Esophagus squamous epithelium (tissue), 5 donors: ENCODE measurements around the gene CTRL. TPM values are rescaled to one million over a fixed set of nuclear protein-coding genes. Genes with fewer than 3 reads are reported as not detected.

Experiments
- DNase-seq: peaks from one replicate; lab custom pipeline; 2025; lab: John Stamatoyannopoulos, UW
- H3K27ac ChIP-seq, 4 donors: fragments of 200-600 bp; sonication (generic); one replicate each; pipeline ENCODE4 v1.5.1; 2016 to 2019; ENCODE audit warnings: mild to moderate bottlenecking in 1 of 4
- H3K27me3 ChIP-seq, 4 donors: fragments of 200-600 bp; sonication (generic); 1 replicate in 3 of 4; 2 replicates in 1 of 4; pipeline versions ENCODE4 v1.5.1 to v1.6.0; 2017 to 2021; ENCODE audit warnings: antibody characterized with exemption in 1 of 4
- H3K36me3 ChIP-seq, 3 donors: fragments of 200-600 bp; sonication (generic); one replicate each; pipeline ENCODE4 v1.5.1; 2016 to 2019
- H3K4me1 ChIP-seq, 3 donors: fragments of 200-600 bp; sonication (generic); one replicate each; pipeline ENCODE4 v1.5.1; 2017 to 2019
- H3K4me3 ChIP-seq, 4 donors: fragments of 200-600 bp; sonication (generic); 1 replicate in 3 of 4; 2 replicates in 1 of 4; pipeline ENCODE4 v1.5.1; 2016 to 2019; ENCODE audit warnings: mild to moderate bottlenecking in 2 of 4, moderate library complexity in 1 of 4
- H3K9me3 ChIP-seq, 3 donors: fragments of 200-600 bp; sonication (generic); one replicate each; pipeline ENCODE4 v1.5.1; 2016 to 2019
- CTCF ChIP-seq, 6 experiments: fragments of 450-650 bp in 4 of 6; fragments of 200-600 bp in 2 of 6; sonication (generic) in 2 of 6; IDR thresholded peaks; one replicate each; pipeline ENCODE4 v1.5.1; 2016 to 2019; ENCODE audit warnings: antibody characterized with exemption in 6 of 6, mild to moderate bottlenecking in 4 of 6, moderate library complexity in 4 of 6
- POLR2A ChIP-seq, 4 donors: fragments of 450-650 bp; IDR thresholded peaks; one replicate each; pipeline ENCODE4 v1.6.1; 2017; ENCODE audit warnings: antibody characterized with exemption in 4 of 4, mild to moderate bottlenecking in 4 of 4, moderate library complexity in 3 of 4
- WGBS, 2 donors: methylation state at CpG; one replicate each; pipeline ENCODE4 v1.1.5; 2018; 5-methylcytosine and 5-hydroxymethylcytosine counted together
- intact Hi-C: fragments of 100-400 bp; cut with DNase I; formaldehyde crosslinking; loops from one replicate; pipeline ENCODE4 v1.15.0; 2022
- total RNA-seq, 4 donors: library from RNA; depleted of rRNA; stranded (reverse); fragments of >200 nt; gene quantifications; one replicate each; pipeline ENCODE4 v1.1.0, GENCODE V29; 2016
- donor health status: DM: yes; HTN: yes; CAD: no.

Gene CTRL
- total RNA-seq, 4 donors from 2014 or later, result 1.2 to 1.8 TPM; not detected in 2

- DNase-seq, result no peak
- WGBS, 2 donors, result 64 to 71% methylated on average over 6 of the region's 6 CpGs
- Histone ChIP-seq H3K4me1 (peaks cover 11 to 20% (median 13%) of the 10 kb centered on the region in 3 donors), H3K9me3 (no peaks in the 10 kb centered on the region), H3K27me3 (no peaks in the 10 kb centered on the region), H3K4me3 (no peak overlapping the region), H3K36me3 (peaks cover 50 to 86% (median 54%) of the 10 kb centered on the region in 3 donors), H3K27ac (peak overlapping the region in 2 of 4 donors; percentile 59 to 71)
- no peak for TF ChIP-seq POLR2A (IDR thresholded peaks at IDR 0.05)
- no peak for TF ChIP-seq CTCF (IDR thresholded peaks at IDR 0.05)
- intact Hi-C loops, result loop anchor here (5.0 kb wide), 1 partner anchor 39 kb away; no protein-coding TSS in a partner anchor
Measured at GRCh38 chr16:67883146-67883871, 48.4 kb downstream of the CTRL start.

GRCh38 chr16:67882374-67883145, 49.1 kb downstream of the CTRL start:
- intact Hi-C loops, result loop anchor here (5.0 kb wide), 1 partner anchor 40 kb away; no protein-coding TSS in a partner anchor
- 84 to 91% methylated on average over 10 to 11 of the region's 18 CpGs for WGBS, 2 donors

GRCh38 chr16:67881621-67882161, 50.0 kb downstream of the CTRL start:
- intact Hi-C loops, result loop anchor here (5.0 kb wide), 1 partner anchor 41 kb away; no protein-coding TSS in a partner anchor
- Histone ChIP-seq H3K4me3 (no peak overlapping the region), H3K36me3 (peaks cover 60 to 98% (median 70%) of the 10 kb centered on the region in 3 donors), H3K27me3 (no peaks in the 10 kb centered on the region), H3K4me1 (peaks cover 11 to 20% (median 13%) of the 10 kb centered on the region in 3 donors), H3K27ac (no peak overlapping the region), H3K9me3 (no peaks in the 10 kb centered on the region)
- 93 to 96% methylated on average over 12 to 13 of the region's 21 CpGs for WGBS, 2 donors
- no peak for TF ChIP-seq POLR2A (IDR thresholded peaks at IDR 0.05)
- no peak for TF ChIP-seq CTCF (IDR thresholded peaks at IDR 0.05)
- no peak for DNase-seq

More at GRCh38 chr16:67882374-67883145, 49.1 kb downstream of the CTRL start:
- H3K27me3 ChIP-seq, result no peaks in the 10 kb centered on the region
- TF ChIP-seq POLR2A (IDR thresholded peaks at IDR 0.05) (no peak), CTCF (IDR thresholded peaks at IDR 0.05) (no peak)
- H3K4me1 ChIP-seq, result peaks cover 11 to 20% (median 13%) of the 10 kb centered on the region in 3 donors
- H3K27ac ChIP-seq, result no peak overlapping the region
- no peak for DNase-seq
- no peak overlapping the region for H3K4me3 ChIP-seq
- no peaks in the 10 kb centered on the region for H3K9me3 ChIP-seq
- peaks cover 57 to 93% (median 62%) of the 10 kb centered on the region in 3 donors for H3K36me3 ChIP-seq

- Histone ChIP-seq H3K4me1 (peaks cover 11 to 24% (median 13%) of the 10 kb centered on the region in 3 donors), H3K36me3 (peaks cover 54 to 98% (median 75%) of the 10 kb centered on the region in 3 donors), H3K27ac (no peak overlapping the region), H3K9me3 (no peaks in the 10 kb centered on the region), H3K4me3 (no peak overlapping the region), H3K27me3 (no peaks in the 10 kb centered on the region)
- 90 to 100% methylated on average over 2 to 3 of the region's 13 CpGs for WGBS, 2 donors
- DNase-seq, result no peak
- intact Hi-C loops, result loop anchor here (5.0 kb wide), 1 partner anchor 42 kb away; no protein-coding TSS in a partner anchor
- no peak for TF ChIP-seq POLR2A (IDR thresholded peaks at IDR 0.05)
- no peak for TF ChIP-seq CTCF (IDR thresholded peaks at IDR 0.05)
Measured at GRCh38 chr16:67880584-67880983, 51.1 kb downstream of the CTRL start.
